ENCODE results near the gene CBY3.

The CBY3 gene

GRCh38 chr5:179700401-179700918, 19.6 kb upstream of the CBY3 start:
- H3K27me3 ChIP-seq (ENCODE audit: low read depth, low read length): no peaks in the 10 kb centered on the region
- H3K27ac ChIP-seq (ENCODE audit: low read length): peak overlapping the region; percentile 76; the same call in 1 of the 2 replicates
- H3K4me2 ChIP-seq (ENCODE audit: low read length): peak overlapping the region; percentile 85
- TF ChIP-seq EZH2phosphoT487 (IDR thresholded peaks at IDR 0.05; ENCODE audit: low read depth) (no peak), CTCF (IDR thresholded peaks at IDR 0.05; ENCODE audit: low read depth, low read length) (no peak)
- H3K9ac ChIP-seq (ENCODE audit: low read length): peak overlapping the region; percentile 99
- H3K4me3 ChIP-seq (ENCODE audit: low read length): peak overlapping the region; percentile 96
- peaks cover 79% of the 10 kb centered on the region for H3K79me2 ChIP-seq (ENCODE audit: low read length)
- peaks cover 42% of the 10 kb centered on the region for H3K36me3 ChIP-seq (replicated peaks; ENCODE audit: low read depth, low read length)
- no peaks in the 10 kb centered on the region for H3K9me3 ChIP-seq (ENCODE audit: insufficient read depth, low read length)
- H3K4me1 ChIP-seq (ENCODE audit: low read length): peaks cover 12% of the 10 kb centered on the region
- H4K20me1 ChIP-seq (ENCODE audit: insufficient read depth, low read length): peaks cover 44% of the 10 kb centered on the region
- no peak overlapping the region for H2AFZ ChIP-seq (ENCODE audit: low read depth, low read length)

- TF ChIP-seq CTCF (IDR thresholded peaks at IDR 0.05; ENCODE audit: low read depth, low read length) (no peak), EZH2phosphoT487 (IDR thresholded peaks at IDR 0.05; ENCODE audit: low read depth) (no peak)
- peaks cover 12% of the 10 kb centered on the region for H3K4me1 ChIP-seq (ENCODE audit: low read length)
Observed at GRCh38 chr5:179699616-179700237, 18.9 kb upstream of the CBY3 start.

GRCh38 chr5:179698935-179699615, 18.2 kb upstream of the CBY3 start, which contains the start of gene CANX:
TSS of gene CANX (plus strand) at chr5:179698967. CDS start at chr5:179705682, 6,715 bp downstream.
- peaks cover 12% of the 10 kb centered on the region for H3K4me1 ChIP-seq (ENCODE audit: low read length)
- H2AFZ ChIP-seq (ENCODE audit: low read depth, low read length): peak within 1 kb of the TSS; percentile 75
- peak within 1 kb of the TSS; percentile 99 for H3K9ac ChIP-seq (ENCODE audit: low read length)
- H4K20me1 ChIP-seq (ENCODE audit: insufficient read depth, low read length): peaks cover 32% of the 10 kb centered on the region
- peak within 1 kb of the TSS; percentile 96 for H3K4me3 ChIP-seq (ENCODE audit: low read length)
- no peaks in the 10 kb centered on the region for H3K9me3 ChIP-seq (ENCODE audit: insufficient read depth, low read length)
- TF ChIP-seq EZH2phosphoT487 (IDR thresholded peaks at IDR 0.05; ENCODE audit: low read depth): no peak
- no peak for TF ChIP-seq CTCF (IDR thresholded peaks at IDR 0.05; ENCODE audit: low read depth, low read length)
- peaks cover 35% of the 10 kb centered on the region for H3K36me3 ChIP-seq (replicated peaks; ENCODE audit: low read depth, low read length)
- peak within 1 kb of the TSS; percentile 79 for H3K27ac ChIP-seq (ENCODE audit: low read length)
- H3K79me2 ChIP-seq (ENCODE audit: low read length): peaks cover 65% of the 10 kb centered on the region
- peak within 1 kb of the TSS; percentile 85 for H3K4me2 ChIP-seq (ENCODE audit: low read length)
- no peaks in the 10 kb centered on the region for H3K27me3 ChIP-seq (ENCODE audit: low read depth, low read length)

More at GRCh38 chr5:179699616-179700237, 18.9 kb upstream of the CBY3 start:
- H3K9me3 ChIP-seq (ENCODE audit: insufficient read depth, low read length): no peaks in the 10 kb centered on the region
- no peaks in the 10 kb centered on the region for H3K27me3 ChIP-seq (ENCODE audit: low read depth, low read length)
- peak overlapping the region; percentile 76 for H3K27ac ChIP-seq (ENCODE audit: low read length)
- peaks cover 37% of the 10 kb centered on the region for H4K20me1 ChIP-seq (ENCODE audit: insufficient read depth, low read length)
- H2AFZ ChIP-seq (ENCODE audit: low read depth, low read length): no peak overlapping the region
- peaks cover 72% of the 10 kb centered on the region for H3K79me2 ChIP-seq (ENCODE audit: low read length)
- H3K9ac ChIP-seq (ENCODE audit: low read length): peak overlapping the region; percentile 99
- H3K4me3 ChIP-seq (ENCODE audit: low read length): peak overlapping the region; percentile 96
- H3K4me2 ChIP-seq (ENCODE audit: low read length): peak overlapping the region; percentile 85
- H3K36me3 ChIP-seq (replicated peaks; ENCODE audit: low read depth, low read length): peaks cover 35% of the 10 kb centered on the region
